Gastroesophageal sphincter (tissue), 4 donors: Measurements from ENCODE around the gene TMEM132E. TPM values are rescaled to one million over a fixed set of nuclear protein-coding genes. Genes with fewer than 3 reads are reported as not detected.

ENCODE experiments used
- ATAC-seq: fragments of 150-250 bp; one replicate; pipeline ENCODE4 v1.9.1; 2016; ENCODE audit warnings: mild to moderate bottlenecking, moderate library complexity
- H3K27ac ChIP-seq, 4 donors: fragments of 200-600 bp; sonication (generic) in 3 of 4; 1 replicate in 3 of 4; 2 replicates in 1 of 4; pipeline ENCODE4 v1.5.1; 2016 to 2019
- H3K27me3 ChIP-seq: fragments of 200-600 bp; sonication (generic); one replicate; pipeline ENCODE4 v1.5.1; 2019
- H3K36me3 ChIP-seq, 2 donors: fragments of 200-600 bp; sonication (generic); one replicate each; pipeline ENCODE4 v1.5.1; 2019; ENCODE audit warnings: control low read depth in 1 of 2
- H3K4me1 ChIP-seq, 3 donors: fragments of 200-600 bp; sonication (generic); 1 replicate in 2 of 3; 2 replicates in 1 of 3; pipeline ENCODE4 v1.5.1; 2016 to 2019; ENCODE audit warnings: control low read depth in 2 of 3
- H3K4me3 ChIP-seq, 2 donors: fragments of 200-600 bp; sonication (generic); one replicate each; pipeline ENCODE4 v1.5.1; 2019; ENCODE audit warnings: mild to moderate bottlenecking in 1 of 2, moderate library complexity in 1 of 2
- H3K9me3 ChIP-seq, 3 donors: fragments of 200-600 bp; sonication (generic); one replicate each; pipeline ENCODE4 v1.5.1; 2017 to 2019; ENCODE audit warnings: control low read depth in 2 of 3
- CTCF ChIP-seq, 4 experiments: fragments of 200-600 bp in 2 of 4; fragments of 450-650 bp in 2 of 4; sonication (generic) in 1 of 4; IDR thresholded peaks; one replicate each; pipeline ENCODE4 v1.5.1; 2017 to 2019; ENCODE audit warnings: antibody characterized with exemption in 4 of 4, mild to moderate bottlenecking in 2 of 4, moderate library complexity in 2 of 4
- EP300 ChIP-seq: sonication (generic); formaldehyde crosslinking; IDR thresholded peaks from one replicate; pipeline ENCODE4 v1.6.1; 2017; ENCODE audit warnings: antibody characterized with exemption, mild to moderate bottlenecking
- POLR2A ChIP-seq, 2 donors: fragments of 450-650 bp; IDR thresholded peaks; one replicate each; pipeline ENCODE4 v1.6.1; 2017; ENCODE audit warnings: antibody characterized with exemption in 2 of 2, mild to moderate bottlenecking in 2 of 2, moderate library complexity in 1 of 2
- POLR2AphosphoS5 ChIP-seq: sonication (generic); formaldehyde crosslinking; IDR thresholded peaks from one replicate; pipeline ENCODE4 v1.6.1; 2017; ENCODE audit warnings: antibody characterized with exemption
- WGBS, 2 donors: methylation state at CpG; one replicate each; pipeline ENCODE4 v1.1.5; 2018; ENCODE audit warnings: low coverage in 1 of 2; 5-methylcytosine and 5-hydroxymethylcytosine counted together
- total RNA-seq, 4 donors: library from RNA; depleted of rRNA; stranded (reverse); fragments of >200 nt; gene quantifications; one replicate each; pipeline ENCODE4 v1.1.0, GENCODE V29; 2016

Gene TMEM132E
- total RNA-seq, 4 donors from 2014 or later, result 0.12 to 0.47 TPM; not detected in 2

- H3K36me3 ChIP-seq, result no peaks in the 10 kb centered on the region
- ATAC-seq, result no peak
- peaks cover 0 to 14% (median 0%) of the 10 kb centered on the region in 3 donors for H3K4me1 ChIP-seq
- no peak for TF ChIP-seq POLR2A (IDR thresholded peaks at IDR 0.05)
- no peak for TF ChIP-seq EP300
- no peak for TF ChIP-seq CTCF (IDR thresholded peaks at IDR 0.05)
- no peak for TF ChIP-seq POLR2AphosphoS5
- no peak overlapping the region for H3K27ac ChIP-seq
- no CpG with 5 or more reads among the region's 8 CpGs for WGBS, 2 donors
- no peaks in the 10 kb centered on the region for H3K9me3 ChIP-seq
- peaks cover 90% of the 10 kb centered on the region for H3K27me3 ChIP-seq
- H3K4me3 ChIP-seq, result no peak overlapping the region
Measured at GRCh38 chr17:34635876-34636275, 56.5 kb downstream of the TMEM132E start.

- Histone ChIP-seq H3K27ac (no peak overlapping the region), H3K4me3 (no peak overlapping the region), H3K4me1 (peaks cover 0 to 14% (median 0%) of the 10 kb centered on the region in 3 donors), H3K36me3 (no peaks in the 10 kb centered on the region), H3K9me3 (no peaks in the 10 kb centered on the region), H3K27me3 (peaks cover 90% of the 10 kb centered on the region)
- no peak for ATAC-seq
- no peak for TF ChIP-seq CTCF (IDR thresholded peaks at IDR 0.05)
- no peak for TF ChIP-seq POLR2A (IDR thresholded peaks at IDR 0.05)
- TF ChIP-seq POLR2AphosphoS5, result no peak
- TF ChIP-seq EP300, result no peak
- 39 to 83% methylated on average over 1 to 4 of the region's 20 CpGs for WGBS, 2 donors
Measured at GRCh38 chr17:34637041-34637547, 57.7 kb downstream of the TMEM132E start.

- H3K36me3 ChIP-seq, result no peaks in the 10 kb centered on the region
- peaks cover 88% of the 10 kb centered on the region for H3K27me3 ChIP-seq
- TF ChIP-seq POLR2A (IDR thresholded peaks at IDR 0.05) (no peak), CTCF (IDR thresholded peaks at IDR 0.05) (peak in 3 of 4 experiments; percentile 72 to 91 (median 82))
- WGBS, 2 donors, result 0 to 44% methylated on average over 1 to 4 of the region's 73 CpGs
- H3K4me1 ChIP-seq, result peaks cover 0 to 14% (median 0%) of the 10 kb centered on the region in 3 donors
- H3K9me3 ChIP-seq, result no peaks in the 10 kb centered on the region
- H3K4me3 ChIP-seq, result peak overlapping the region; percentile 10 to 46
- no peak overlapping the region for H3K27ac ChIP-seq
- peak; percentile 88 for ATAC-seq
Measured at GRCh38 chr17:34637548-34638525, 58.5 kb downstream of the TMEM132E start.

GRCh38 chr17:34638526-34639260 lies 59.3 kb downstream of the TMEM132E start:
- TF ChIP-seq EP300 (no peak), CTCF (IDR thresholded peaks at IDR 0.05) (no peak), POLR2A (IDR thresholded peaks at IDR 0.05) (no peak), POLR2AphosphoS5 (no peak)
- Histone ChIP-seq H3K4me1 (peaks cover 0 to 14% (median 0%) of the 10 kb centered on the region in 3 donors), H3K4me3 (no peak overlapping the region), H3K36me3 (no peaks in the 10 kb centered on the region), H3K27me3 (peaks cover 88% of the 10 kb centered on the region), H3K27ac (no peak overlapping the region), H3K9me3 (no peaks in the 10 kb centered on the region)
- WGBS, 2 donors, result 63 to 77% methylated on average over 3 of the region's 17 CpGs
- no peak for ATAC-seq
